ENCODE measurements around the gene IFT80.
A peak's percentile ranks its signal among the peaks of the same experiment; 100 is the strongest.
"Not testable (repeated sequence)": the region's sequence is repeated elsewhere in the genome, so short reads cannot be mapped to it uniquely, and the experiment has no call there.

The IFT80 gene

GRCh38 chr3:160365869-160366522, 33.0 kb downstream of the IFT80 start:
- DNase-seq (ENCODE audit: low spot score): no peak

- not testable (repeated sequence) for DNase-seq (ENCODE audit: low spot score)
Measured at GRCh38 chr3:160362896-160363295, 36.1 kb downstream of the IFT80 start.

GRCh38 chr3:160355826-160356225, 43.2 kb downstream of the IFT80 start:
- no peak for DNase-seq (ENCODE audit: low spot score)

GRCh38 chr3:160346511-160346910, 52.5 kb downstream of the IFT80 start:
- no peak for DNase-seq (ENCODE audit: low spot score)

GRCh38 chr3:160343132-160343531, 55.9 kb downstream of the IFT80 start:
- peak; percentile 43 for DNase-seq (ENCODE audit: low spot score)

GRCh38 chr3:160340351-160340750, 58.7 kb downstream of the IFT80 start:
- DNase-seq (ENCODE audit: low spot score): no peak

GRCh38 chr3:160331127-160331937, 67.7 kb downstream of the IFT80 start:
- no peak for DNase-seq (ENCODE audit: low spot score)

- no peak for DNase-seq (ENCODE audit: low spot score)
Measured at GRCh38 chr3:160330690-160331089, 68.3 kb downstream of the IFT80 start.

- DNase-seq (ENCODE audit: low spot score): no peak
Measured at GRCh38 chr3:160330109-160330508, 68.9 kb downstream of the IFT80 start.

GRCh38 chr3:160326286-160326685, 72.7 kb downstream of the IFT80 start:
- not testable (repeated sequence) for DNase-seq (ENCODE audit: low spot score)

GRCh38 chr3:160321821-160322220, 77.2 kb downstream of the IFT80 start:
- not testable (repeated sequence) for DNase-seq (ENCODE audit: low spot score)

GRCh38 chr3:160319322-160319721, 79.7 kb downstream of the IFT80 start:
- DNase-seq (ENCODE audit: low spot score): no peak

GRCh38 chr3:160314995-160315394, 84.0 kb downstream of the IFT80 start:
- DNase-seq (ENCODE audit: low spot score): no peak

GRCh38 chr3:160312014-160312624, 86.9 kb downstream of the IFT80 start:
- DNase-seq (ENCODE audit: low spot score): no peak

- no peak for DNase-seq (ENCODE audit: low spot score)
Measured at GRCh38 chr3:160302806-160303205, 96.2 kb downstream of the IFT80 start.

GRCh38 chr3:160296591-160296990, 102.4 kb downstream of the IFT80 start:
- no peak for DNase-seq (ENCODE audit: low spot score)

GRCh38 chr3:160291909-160292299, 107.1 kb downstream of the IFT80 start:
- no peak for DNase-seq (ENCODE audit: low spot score)

GRCh38 chr3:160291290-160291908, 107.6 kb downstream of the IFT80 start:
- DNase-seq (ENCODE audit: low spot score): no peak

- DNase-seq (ENCODE audit: low spot score): no peak
Measured at GRCh38 chr3:160287666-160288065, 111.4 kb downstream of the IFT80 start.

GRCh38 chr3:160286231-160286630, 112.8 kb downstream of the IFT80 start:
- no peak for DNase-seq (ENCODE audit: low spot score)

GRCh38 chr3:160280836-160281235, 118.2 kb downstream of the IFT80 start:
- DNase-seq (ENCODE audit: low spot score): no peak

- no peak for DNase-seq (ENCODE audit: low spot score)
Measured at GRCh38 chr3:160279657-160280056, 119.4 kb downstream of the IFT80 start.

GRCh38 chr3:160278210-160278609, 120.8 kb downstream of the IFT80 start:
- DNase-seq (ENCODE audit: low spot score): peak; percentile 15
